Fibroblast of lung (primary cell): Measurements from ENCODE around the gene HRAS. TPM values are rescaled to one million over a fixed set of nuclear protein-coding genes. Genes with fewer than 3 reads are reported as not detected.

ENCODE experiments used
- DNase-seq, 2 donors: peaks; one replicate each; pipeline versions ENCODE4 v3.0.0 to v3.0.0-alpha.2; 2010; ENCODE audit warnings: low read depth in 2 of 2
- H2AFZ ChIP-seq: 2 replicates; pipeline ENCODE4 v1.5.1; 2012; ENCODE audit warnings: low read length, control low read depth, inconsistent platforms
- H3K27ac ChIP-seq: 2 replicates; pipeline ENCODE4 v1.5.1; 2011; ENCODE audit warnings: low read length, control low read depth; ENCODE audit not compliant: insufficient read depth
- H3K27me3 ChIP-seq: 2 replicates; pipeline ENCODE4 v1.5.1; 2011; ENCODE audit warnings: mild to moderate bottlenecking, low read length; ENCODE audit not compliant: control insufficient read depth, insufficient read depth
- H3K36me3 ChIP-seq: 2 replicates; pipeline ENCODE4 v1.5.1; 2011; ENCODE audit warnings: low read length; ENCODE audit not compliant: control insufficient read depth, insufficient read depth
- H3K4me1 ChIP-seq: 2 replicates; pipeline ENCODE4 v1.5.1; 2011; ENCODE audit warnings: low read length; ENCODE audit not compliant: control insufficient read depth, insufficient read depth; ENCODE audit errors: extremely low read depth
- H3K4me2 ChIP-seq: 2 replicates; pipeline ENCODE4 v1.5.1; 2011; ENCODE audit warnings: low read length, control low read depth; ENCODE audit not compliant: insufficient read depth; ENCODE audit errors: extremely low read depth
- H3K4me3 ChIP-seq, 4 experiments: fragments of 200-600 bp in 1 of 4; sonication (generic) in 1 of 4; replicated peaks in 1 of 4; 2 replicates each; pipeline ENCODE4 v1.5.1; 2011 to 2016; ENCODE audit warnings: low read length in 4 of 4, low read depth in 3 of 4, mild to moderate bottlenecking in 3 of 4, control low read depth in 2 of 4, inconsistent platforms in 1 of 4, mixed read lengths in 1 of 4; ENCODE audit not compliant: insufficient read depth in 1 of 4; ENCODE audit errors: control extremely low read depth in 1 of 4
- H3K79me2 ChIP-seq: 2 replicates; pipeline ENCODE4 v1.5.1; 2012; ENCODE audit warnings: mild to moderate bottlenecking, low read length, inconsistent platforms; ENCODE audit not compliant: control insufficient read depth, insufficient read depth
- H3K9ac ChIP-seq: 2 replicates; pipeline ENCODE4 v1.5.1; 2011; ENCODE audit warnings: mild to moderate bottlenecking, low read length, control low read depth; ENCODE audit not compliant: insufficient read depth
- H3K9me3 ChIP-seq: 2 replicates; pipeline ENCODE4 v1.5.1; 2012; ENCODE audit warnings: low read depth, low read length; ENCODE audit not compliant: control insufficient read depth, insufficient read depth
- H4K20me1 ChIP-seq: 2 replicates; pipeline ENCODE4 v1.5.1; 2011; ENCODE audit warnings: low read length; ENCODE audit not compliant: control insufficient read depth, insufficient read depth; ENCODE audit errors: extremely low read depth
- EZH2 ChIP-seq: IDR thresholded peaks from 2 replicates; pipeline ENCODE4 v1.5.1; 2012; ENCODE audit warnings: low read length, control low read depth, mild to moderate bottlenecking; ENCODE audit errors: missing control alignments
- polyA plus RNA-seq, 2 donors: library from polyadenylated mRNA; depleted of rRNA in 1 of 2; stranded (reverse) in 1 of 2; unstranded in 1 of 2; fragments of >200 nt; gene quantifications; 2 replicates each; pipeline ENCODE4 v1.2.1, GENCODE V29; 2011 to 2012; ENCODE audit warnings: missing spikeins in 1 of 2
- total RNA-seq: library from RNA; depleted of rRNA; stranded (reverse); fragments of >200 nt; gene quantifications from 2 replicates; pipeline ENCODE4 v1.2.1, GENCODE V29; 2014
- TF ChIP-seq, protein P1 (sequence below), 2 donors: IDR thresholded peaks in 1 of 2; conservative IDR thresholded peaks in 1 of 2; 1 replicate in 1 of 2; 2 replicates in 1 of 2; pipeline ENCODE4 v1.5.1; 2011 to 2012; ENCODE audit warnings: low read length in 2 of 2, control low read depth in 1 of 2, inconsistent platforms in 1 of 2, low read depth in 1 of 2, mild to moderate bottlenecking in 1 of 2

HRAS gene
- total and polyA plus RNA-seq, 2 donors (not counting 1 experiment from before 2014, with no cell fraction given), result 51.7 to 58.5 TPM

DNA sequence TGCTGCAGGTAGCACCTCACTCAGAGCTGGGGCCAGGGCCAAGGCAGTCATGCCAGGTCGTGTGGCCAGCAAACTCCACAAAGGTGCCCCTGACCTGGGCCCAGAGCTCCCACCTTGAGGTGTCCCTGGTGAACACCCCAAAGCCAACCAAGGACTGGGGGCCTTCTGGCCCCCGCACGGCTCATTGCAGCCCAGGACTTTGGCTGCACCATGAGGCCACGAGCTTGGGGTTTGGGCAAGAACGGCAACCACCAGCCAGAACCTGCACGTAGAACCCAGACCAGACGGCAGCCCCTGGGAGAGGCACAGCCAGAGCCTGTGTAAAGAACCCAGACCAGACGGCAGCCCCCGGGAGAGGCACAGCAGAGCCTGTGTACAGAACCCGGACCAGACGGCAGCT lies 9.8 kb upstream of the HRAS start:
- H3K4me1 ChIP-seq, result no peaks in the 10 kb centered on the region
- no peaks in the 10 kb centered on the region for H3K27me3 ChIP-seq
- no peak for DNase-seq
- H2AFZ ChIP-seq, result no peak overlapping the region
- H4K20me1 ChIP-seq, result no peaks in the 10 kb centered on the region
- H3K79me2 ChIP-seq, result no peaks in the 10 kb centered on the region
- no peaks in the 10 kb centered on the region for H3K9me3 ChIP-seq
- no peak overlapping the region for H3K9ac ChIP-seq
- H3K36me3 ChIP-seq, result no peaks in the 10 kb centered on the region
- H3K27ac ChIP-seq, result no peak overlapping the region
- H3K4me2 ChIP-seq, result no peak overlapping the region
- TF ChIP-seq, protein P1, sequence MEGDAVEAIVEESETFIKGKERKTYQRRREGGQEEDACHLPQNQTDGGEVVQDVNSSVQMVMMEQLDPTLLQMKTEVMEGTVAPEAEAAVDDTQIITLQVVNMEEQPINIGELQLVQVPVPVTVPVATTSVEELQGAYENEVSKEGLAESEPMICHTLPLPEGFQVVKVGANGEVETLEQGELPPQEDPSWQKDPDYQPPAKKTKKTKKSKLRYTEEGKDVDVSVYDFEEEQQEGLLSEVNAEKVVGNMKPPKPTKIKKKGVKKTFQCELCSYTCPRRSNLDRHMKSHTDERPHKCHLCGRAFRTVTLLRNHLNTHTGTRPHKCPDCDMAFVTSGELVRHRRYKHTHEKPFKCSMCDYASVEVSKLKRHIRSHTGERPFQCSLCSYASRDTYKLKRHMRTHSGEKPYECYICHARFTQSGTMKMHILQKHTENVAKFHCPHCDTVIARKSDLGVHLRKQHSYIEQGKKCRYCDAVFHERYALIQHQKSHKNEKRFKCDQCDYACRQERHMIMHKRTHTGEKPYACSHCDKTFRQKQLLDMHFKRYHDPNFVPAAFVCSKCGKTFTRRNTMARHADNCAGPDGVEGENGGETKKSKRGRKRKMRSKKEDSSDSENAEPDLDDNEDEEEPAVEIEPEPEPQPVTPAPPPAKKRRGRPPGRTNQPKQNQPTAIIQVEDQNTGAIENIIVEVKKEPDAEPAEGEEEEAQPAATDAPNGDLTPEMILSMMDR (conservative IDR thresholded peaks at IDR 0.05 in 1 of 2, IDR thresholded peaks at IDR 0.05 in 1 of 2; ENCODE audit: low read depth in 1 of 2, low read length in 2 of 2), result no peak
- no peak for TF ChIP-seq EZH2
- H3K4me3 ChIP-seq, result no peak overlapping the region

DNA sequence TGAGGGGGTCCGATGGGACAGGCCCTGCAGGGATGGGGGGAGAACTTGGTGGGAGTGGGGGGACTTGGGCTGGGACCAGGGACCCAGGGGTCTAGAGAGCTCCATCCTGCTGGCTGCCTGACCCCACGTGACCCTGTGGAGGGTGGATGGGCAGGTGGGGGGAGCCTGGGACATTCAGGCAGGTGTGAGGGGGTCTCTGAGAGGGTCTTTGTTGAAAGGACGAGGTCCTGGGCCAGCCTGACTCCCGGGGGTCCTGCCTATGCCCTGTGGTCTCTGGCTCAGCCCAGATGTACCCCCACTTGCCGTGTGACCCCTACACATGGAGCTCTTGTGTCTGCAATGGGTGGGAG lies 9.4 kb upstream of the HRAS start:
- Histone ChIP-seq H3K36me3 (no peaks in the 10 kb centered on the region), H3K27me3 (no peaks in the 10 kb centered on the region), H3K79me2 (no peaks in the 10 kb centered on the region), H3K4me2 (no peak overlapping the region), H3K9ac (no peak overlapping the region), H3K4me1 (no peaks in the 10 kb centered on the region), H3K9me3 (no peaks in the 10 kb centered on the region), H4K20me1 (no peaks in the 10 kb centered on the region), H3K27ac (no peak overlapping the region), H2AFZ (no peak overlapping the region), H3K4me3 (no peak overlapping the region)
- TF ChIP-seq, protein P1 (conservative IDR thresholded peaks at IDR 0.05 in 1 of 2, IDR thresholded peaks at IDR 0.05 in 1 of 2; ENCODE audit: low read depth in 1 of 2, low read length in 2 of 2), result no peak
- TF ChIP-seq EZH2, result no peak
- DNase-seq, result no peak

DNA sequence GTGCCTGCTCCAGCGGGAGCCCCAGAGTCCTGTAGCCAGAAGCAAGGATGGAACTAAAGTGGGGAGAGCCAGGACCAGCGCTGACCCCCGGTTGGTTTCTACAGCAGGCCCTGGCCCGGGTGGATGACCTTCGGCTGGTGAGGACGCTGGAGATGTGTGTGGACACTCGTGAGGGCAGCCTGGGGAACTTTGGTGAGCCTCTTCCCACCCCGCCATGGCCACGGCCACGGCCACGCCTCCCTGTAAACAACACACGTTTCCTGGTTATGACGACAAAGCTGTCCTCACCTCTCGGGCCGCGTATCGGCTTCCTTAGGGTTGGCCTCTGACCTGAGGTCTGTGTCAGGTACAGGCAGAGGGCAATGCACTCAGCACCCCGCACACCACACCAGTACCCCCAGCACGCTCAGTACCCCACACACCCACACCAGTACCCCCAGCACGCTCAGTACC lies 6.1 kb upstream of the HRAS start:
- H3K36me3 ChIP-seq, result no peaks in the 10 kb centered on the region
- H3K9ac ChIP-seq, result no peak overlapping the region
- no peaks in the 10 kb centered on the region for H3K9me3 ChIP-seq
- no peak overlapping the region for H3K4me2 ChIP-seq
- no peak overlapping the region for H3K27ac ChIP-seq
- TF ChIP-seq, protein P1 (conservative IDR thresholded peaks at IDR 0.05 in 1 of 2, IDR thresholded peaks at IDR 0.05 in 1 of 2; ENCODE audit: low read depth in 1 of 2, low read length in 2 of 2), result no peak
- no peak for TF ChIP-seq EZH2
- H2AFZ ChIP-seq, result no peak overlapping the region
- H3K27me3 ChIP-seq, result no peaks in the 10 kb centered on the region
- H3K79me2 ChIP-seq, result no peaks in the 10 kb centered on the region
- no peak overlapping the region for H3K4me3 ChIP-seq
- no peaks in the 10 kb centered on the region for H4K20me1 ChIP-seq
- no peaks in the 10 kb centered on the region for H3K4me1 ChIP-seq
- no peak for DNase-seq
